ENCODE measurements around the gene GPR132. TPM values are rescaled to one million over a fixed set of nuclear protein-coding genes. Genes with fewer than 3 reads are reported as not detected.
A peak's percentile ranks its signal among the peaks of the same experiment; 100 is the strongest.

GPR132 gene
- total RNA-seq, 1 experiment from 2014 or later, result 0.20 TPM

DNA sequence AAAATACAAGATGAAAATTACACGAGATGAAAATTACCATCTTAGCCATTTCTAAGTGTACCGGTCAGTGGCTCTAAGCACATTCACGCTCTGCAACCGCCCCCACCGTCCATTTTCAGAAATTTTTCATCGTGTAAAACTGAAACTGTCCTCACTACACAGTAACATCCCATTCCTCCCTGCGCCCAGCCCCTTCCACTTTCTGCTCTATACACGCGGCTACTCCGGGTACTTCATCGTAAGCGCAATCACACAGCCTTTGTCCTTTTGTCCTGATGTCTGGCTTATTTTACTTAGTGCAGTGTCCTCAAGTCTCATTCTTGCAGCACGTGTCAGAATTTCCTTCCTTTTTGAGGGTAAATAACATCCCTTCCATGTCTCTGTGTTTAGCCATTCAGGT lies 3.6 kb upstream of the GPR132 start:
- Histone ChIP-seq H3K27ac (ENCODE audit: insufficient read length, low read depth, low read length) (no peak overlapping the region), H3K79me1 (ENCODE audit: insufficient read depth, low read depth, low read length, poor library complexity, severe bottlenecking) (no peaks in the 10 kb centered on the region), H4K20me1 (ENCODE audit: control insufficient read depth, insufficient read depth, insufficient read length) (no peaks in the 10 kb centered on the region), H3K9me3 (ENCODE audit: control insufficient read depth, low read depth, low read length) (no peaks in the 10 kb centered on the region), H3K4ac (ENCODE audit: low read depth, low read length) (no peak overlapping the region), H2AK5ac (ENCODE audit: insufficient read length, low read length) (no peak overlapping the region), H3K23ac (ENCODE audit: insufficient read length, low read depth, low read length) (no peak overlapping the region), H3K4me1 (ENCODE audit: insufficient read depth, low read length) (no peaks in the 10 kb centered on the region), H4K8ac (replicated peaks; ENCODE audit: insufficient read length, low read depth, low read length) (no peak overlapping the region), H3K27me3 (ENCODE audit: insufficient read depth, low read length) (no peaks in the 10 kb centered on the region), H4K5ac (ENCODE audit: insufficient read length, low read depth, low read length) (no peak overlapping the region), H3K18ac (ENCODE audit: insufficient read length, low read depth, low read length) (no peak overlapping the region), H2BK120ac (ENCODE audit: low read depth, low read length, poor library complexity, severe bottlenecking) (no peak overlapping the region), H3K23me2 (ENCODE audit: insufficient read length, low read depth, low read length, poor library complexity, severe bottlenecking) (no peaks in the 10 kb centered on the region), H2BK20ac (ENCODE audit: low read depth, low read length, poor library complexity, severe bottlenecking) (no peak overlapping the region), H3K4me2 (ENCODE audit: insufficient read depth, insufficient read length, low read length) (no peak overlapping the region), H4K91ac (ENCODE audit: insufficient read length, low read depth, low read length) (no peak overlapping the region), H2BK5ac (ENCODE audit: insufficient read length, low read length) (no peak overlapping the region), H3K14ac (ENCODE audit: insufficient read depth, low read length) (no peak overlapping the region), H3K9ac (ENCODE audit: extremely low read depth, insufficient read length, low read length) (no peak overlapping the region), H3K79me2 (ENCODE audit: insufficient read depth, low read length) (no peaks in the 10 kb centered on the region), H2BK12ac (ENCODE audit: insufficient read length, low read depth, low read length) (no peak overlapping the region), H3K56ac (ENCODE audit: insufficient read length, low read depth, low read length) (no peak overlapping the region), H2BK15ac (ENCODE audit: low read depth, low read length) (no peak overlapping the region), H2AFZ (ENCODE audit: low read length) (no peak overlapping the region), H3T11ph (ENCODE audit: low read length) (no peak overlapping the region)
- DNase-seq, result no peak
- Mint-ChIP-seq H3K27me3 (ENCODE audit: low read depth) (peaks cover 17% of the 10 kb centered on the region), H3K4me3 (no peak overlapping the region), H3K36me3 (ENCODE audit: insufficient read depth in 1 of 3, low read depth in 3 of 3) (no peaks in the 10 kb centered on the region), H3K9me3 (no peaks in the 10 kb centered on the region), H3K27ac (peak overlapping the region in 1 of 3 experiments; percentile 2; a peak in 1 of 7 replicates), H3K4me1 (peaks cover 4 to 9% of the 10 kb centered on the region in 2 experiments; a peak in 2 of 4 replicates)
- no CpG with 5 or more reads among the region's 13 CpGs for WGBS (ENCODE audit: extremely low coverage, insufficient read length, low lambda C conversion rate)
- TF ChIP-seq, protein P1, sequence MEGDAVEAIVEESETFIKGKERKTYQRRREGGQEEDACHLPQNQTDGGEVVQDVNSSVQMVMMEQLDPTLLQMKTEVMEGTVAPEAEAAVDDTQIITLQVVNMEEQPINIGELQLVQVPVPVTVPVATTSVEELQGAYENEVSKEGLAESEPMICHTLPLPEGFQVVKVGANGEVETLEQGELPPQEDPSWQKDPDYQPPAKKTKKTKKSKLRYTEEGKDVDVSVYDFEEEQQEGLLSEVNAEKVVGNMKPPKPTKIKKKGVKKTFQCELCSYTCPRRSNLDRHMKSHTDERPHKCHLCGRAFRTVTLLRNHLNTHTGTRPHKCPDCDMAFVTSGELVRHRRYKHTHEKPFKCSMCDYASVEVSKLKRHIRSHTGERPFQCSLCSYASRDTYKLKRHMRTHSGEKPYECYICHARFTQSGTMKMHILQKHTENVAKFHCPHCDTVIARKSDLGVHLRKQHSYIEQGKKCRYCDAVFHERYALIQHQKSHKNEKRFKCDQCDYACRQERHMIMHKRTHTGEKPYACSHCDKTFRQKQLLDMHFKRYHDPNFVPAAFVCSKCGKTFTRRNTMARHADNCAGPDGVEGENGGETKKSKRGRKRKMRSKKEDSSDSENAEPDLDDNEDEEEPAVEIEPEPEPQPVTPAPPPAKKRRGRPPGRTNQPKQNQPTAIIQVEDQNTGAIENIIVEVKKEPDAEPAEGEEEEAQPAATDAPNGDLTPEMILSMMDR (conservative IDR thresholded peaks at IDR 0.05), result no peak

Measured in H9 (cell line).